Stimulated activated naive CD8-positive, alpha-beta T cell treated with anti-CD3 and anti-CD28 coated beads, Interleukin-15, amount 100 ng/mL, for 72 hours (primary cell): ENCODE data around the gene CSTB.
A peak's percentile ranks its signal among the peaks of the same experiment; 100 is the strongest.

Experiments used
- ATAC-seq: fragments of 150-1000 bp; cut with Tn5 transposase; 2 replicates; pipeline ENCODE4 v1.10.0; 2021; ENCODE audit warnings: mild to moderate bottlenecking, moderate library complexity
- DNase-seq, 2 donors: peaks; one replicate each; pipeline ENCODE4 v3.0.0; 2021 to 2022
- H3K27ac Mint-ChIP-seq, 2 donors: one replicate each; pipeline ENCODE4 v1.8.0; 2022; ENCODE audit warnings: mild to moderate bottlenecking in 2 of 2, mixed read lengths in 2 of 2, moderate library complexity in 2 of 2
- H3K27me3 Mint-ChIP-seq: one replicate; pipeline ENCODE4 v1.8.0; 2022; ENCODE audit warnings: mixed read lengths
- H3K4me1 Mint-ChIP-seq: one replicate; pipeline ENCODE4 v1.8.0; 2022; ENCODE audit warnings: mild to moderate bottlenecking, mixed read lengths
- H3K4me3 Mint-ChIP-seq, 2 donors: one replicate each; pipeline ENCODE4 v1.8.0; 2022; ENCODE audit warnings: mild to moderate bottlenecking in 2 of 2, mixed read lengths in 2 of 2, moderate library complexity in 1 of 2
- H3K9me3 Mint-ChIP-seq, 2 donors: one replicate each; pipeline ENCODE4 v1.8.0; 2022; ENCODE audit warnings: mixed read lengths in 2 of 2

The CSTB gene

DNA sequence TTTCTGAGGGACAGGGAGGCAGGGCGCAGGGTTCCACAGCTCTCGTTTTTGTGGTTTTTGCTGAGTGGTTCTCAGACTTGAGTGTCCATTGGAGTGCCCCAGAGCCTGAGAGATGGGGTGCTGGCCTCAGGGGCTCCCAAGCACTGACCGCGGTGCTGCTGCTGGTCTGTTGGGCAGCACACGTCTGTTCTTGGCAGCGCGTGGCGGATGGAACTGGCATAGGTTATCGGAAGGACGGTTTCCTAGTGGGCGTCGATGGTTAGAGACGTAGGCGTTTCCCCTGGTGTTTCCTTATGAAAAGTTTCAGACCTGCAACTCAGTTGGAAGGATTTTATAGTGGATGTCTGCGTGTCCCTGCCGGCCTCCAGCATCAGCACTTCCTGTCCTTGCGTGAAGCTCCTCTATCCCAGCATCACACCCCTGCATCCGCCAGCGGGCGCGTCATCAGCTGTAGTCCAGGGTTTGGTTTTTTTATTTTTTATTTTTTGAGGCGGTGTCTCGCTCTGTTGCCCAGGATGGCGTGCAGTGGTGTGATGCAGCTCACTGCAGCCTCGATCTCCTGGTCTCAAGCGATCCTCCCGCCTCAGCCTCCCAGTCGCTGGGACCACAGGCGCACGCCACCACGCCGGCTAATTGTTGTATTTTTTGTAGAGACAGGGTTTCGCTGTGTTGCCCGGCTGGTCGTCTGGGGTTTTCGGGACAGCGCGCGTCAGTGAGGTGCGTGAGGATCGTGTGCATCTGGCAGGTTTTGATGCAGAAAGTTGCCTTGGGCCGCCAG is 25.1 kb upstream of the CSTB start:
- DNase-seq = no peak
- H3K4me3 Mint-ChIP-seq = no peak overlapping the region
- peak overlapping the region in 1 of 2 donors; percentile 27 for H3K27ac Mint-ChIP-seq
- H3K27me3 Mint-ChIP-seq = no peaks in the 10 kb centered on the region
- ATAC-seq = no peak
- peaks cover 13% of the 10 kb centered on the region for H3K4me1 Mint-ChIP-seq
- H3K9me3 Mint-ChIP-seq = no peaks in the 10 kb centered on the region

DNA sequence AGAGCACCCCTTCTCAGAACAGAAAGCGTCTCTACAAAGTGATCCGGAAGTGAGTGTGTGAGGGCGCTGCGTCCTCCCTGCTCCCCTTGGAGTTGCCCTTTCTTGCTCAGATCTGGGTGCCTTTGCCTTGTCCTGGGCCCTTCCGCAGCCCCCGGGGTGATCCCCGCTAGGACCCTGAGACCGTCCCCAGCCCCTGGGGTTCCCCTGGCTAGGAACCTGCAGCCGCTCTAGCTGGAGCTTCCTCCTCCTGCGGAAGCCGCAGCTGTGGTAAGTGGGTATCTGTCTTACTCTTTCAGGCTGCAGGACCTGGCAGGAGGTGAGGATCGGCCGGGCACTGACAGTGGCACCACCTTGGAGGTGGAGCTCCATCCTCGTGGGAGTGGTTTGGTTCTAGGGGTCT is 24.5 kb upstream of the CSTB start:
- ATAC-seq (no peak), DNase-seq (no peak)
- H3K9me3 Mint-ChIP-seq = no peaks in the 10 kb centered on the region
- H3K4me3 Mint-ChIP-seq = no peak overlapping the region
- H3K27ac Mint-ChIP-seq = peak overlapping the region in 1 of 2 donors; percentile 74
- no peaks in the 10 kb centered on the region for H3K27me3 Mint-ChIP-seq
- H3K4me1 Mint-ChIP-seq = peaks cover 11% of the 10 kb centered on the region

DNA sequence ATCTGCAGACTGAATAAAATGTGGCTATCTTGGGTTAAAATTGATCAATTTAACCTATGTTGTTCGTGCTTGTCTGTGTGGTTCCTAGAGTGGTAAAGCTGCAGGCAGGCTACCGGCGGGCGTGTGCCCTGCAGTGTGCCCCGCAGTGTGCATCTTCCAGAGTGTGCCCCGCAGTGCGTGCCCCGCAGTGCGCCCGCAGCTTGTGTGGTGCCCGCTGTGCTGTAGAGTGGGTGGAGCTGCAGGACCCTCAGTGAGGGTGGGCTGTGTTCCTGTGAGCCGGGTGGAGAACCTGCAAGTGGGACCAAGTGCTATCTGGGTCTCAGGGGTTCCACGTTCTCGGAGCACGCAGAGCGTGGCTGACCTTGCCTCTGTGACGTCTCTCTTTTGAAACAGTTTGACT is 24.0 kb upstream of the CSTB start:
- H3K27ac Mint-ChIP-seq = peak overlapping the region in 1 of 2 donors; percentile 74
- no peak overlapping the region for H3K4me3 Mint-ChIP-seq

DNA sequence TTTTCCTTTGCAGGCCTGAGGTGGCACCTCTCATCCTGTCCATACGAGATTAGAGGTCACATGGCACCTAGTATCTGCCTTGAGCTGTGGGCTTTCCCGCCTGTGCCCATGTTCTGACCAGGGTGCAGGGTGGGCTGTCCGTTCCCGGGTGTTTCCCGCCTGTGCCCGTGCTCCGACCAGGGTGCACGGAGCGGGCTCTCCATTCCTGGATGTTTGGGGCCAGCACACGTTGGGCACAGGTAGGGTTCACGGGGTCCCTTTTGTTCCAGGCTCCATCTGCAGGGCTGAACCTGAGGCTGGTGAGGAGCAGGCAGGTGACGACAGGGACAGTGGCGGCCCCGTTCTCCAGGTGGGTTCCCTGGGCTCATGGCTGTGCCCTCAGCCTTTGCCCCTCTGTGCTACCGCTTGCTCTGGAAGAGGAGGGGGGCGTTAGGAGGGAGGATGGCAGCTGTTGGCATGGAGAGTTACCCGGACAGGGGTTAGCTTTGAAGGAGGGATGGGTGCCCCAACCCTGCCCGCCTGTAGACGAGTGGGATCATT is 23.3 kb upstream of the CSTB start:
- Mint-ChIP-seq H3K4me1 (peaks cover 19% of the 10 kb centered on the region), H3K27me3 (no peaks in the 10 kb centered on the region), H3K9me3 (no peaks in the 10 kb centered on the region), H3K27ac (no peak overlapping the region), H3K4me3 (no peak overlapping the region)
- DNase-seq = no peak
- ATAC-seq = no peak

More for the DNA sequence above, 24.0 kb upstream of the CSTB start:
- ATAC-seq (no peak), DNase-seq (no peak)
- Mint-ChIP-seq H3K9me3 (no peaks in the 10 kb centered on the region), H3K27me3 (no peaks in the 10 kb centered on the region), H3K4me1 (peaks cover 13% of the 10 kb centered on the region)

DNA sequence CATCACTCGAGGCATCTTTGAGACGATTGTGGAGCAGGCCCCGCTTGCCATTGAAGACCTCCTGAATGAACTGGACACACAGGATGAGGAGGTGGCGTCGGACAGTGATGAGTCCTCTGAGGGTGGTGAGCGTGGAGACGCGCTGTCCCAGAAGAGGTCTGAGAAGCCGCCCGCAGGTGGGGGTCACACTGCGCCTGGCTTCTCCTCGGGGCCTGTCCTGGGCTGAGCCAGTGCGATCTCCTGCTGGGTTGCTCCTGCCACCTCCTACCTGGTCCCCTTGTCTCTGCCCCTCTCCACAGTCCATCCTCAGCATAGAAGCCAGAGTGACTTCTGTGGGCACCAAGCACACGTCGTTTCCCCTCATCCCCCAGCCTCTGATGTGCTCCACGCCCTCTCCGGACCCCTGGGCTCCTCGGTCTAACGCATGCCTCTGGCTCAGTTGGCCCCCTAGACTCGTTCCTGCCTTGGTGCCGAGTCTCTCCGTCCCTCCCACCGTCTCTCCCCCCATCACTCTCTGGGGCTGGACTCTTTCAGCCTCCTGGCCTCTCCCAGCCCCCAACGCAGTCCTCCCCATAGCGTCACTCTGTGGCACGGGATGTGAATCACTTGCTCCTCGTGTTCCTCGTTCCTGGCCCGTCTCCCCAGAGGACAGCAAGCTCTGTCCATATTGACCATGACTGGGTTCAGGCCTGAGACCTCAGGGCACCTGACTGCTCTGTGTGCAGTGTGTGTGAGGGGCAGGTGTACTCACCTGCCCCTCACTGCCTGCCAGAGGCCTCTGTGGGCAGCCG is 22.0 kb upstream of the CSTB start:
- H3K4me3 Mint-ChIP-seq = no peak overlapping the region
- no peaks in the 10 kb centered on the region for H3K27me3 Mint-ChIP-seq
- H3K27ac Mint-ChIP-seq = peak overlapping the region in 1 of 2 donors; percentile 31
- no peaks in the 10 kb centered on the region for H3K9me3 Mint-ChIP-seq
- ATAC-seq (peak; percentile 40), DNase-seq (no peak)
- peaks cover 20% of the 10 kb centered on the region for H3K4me1 Mint-ChIP-seq

DNA sequence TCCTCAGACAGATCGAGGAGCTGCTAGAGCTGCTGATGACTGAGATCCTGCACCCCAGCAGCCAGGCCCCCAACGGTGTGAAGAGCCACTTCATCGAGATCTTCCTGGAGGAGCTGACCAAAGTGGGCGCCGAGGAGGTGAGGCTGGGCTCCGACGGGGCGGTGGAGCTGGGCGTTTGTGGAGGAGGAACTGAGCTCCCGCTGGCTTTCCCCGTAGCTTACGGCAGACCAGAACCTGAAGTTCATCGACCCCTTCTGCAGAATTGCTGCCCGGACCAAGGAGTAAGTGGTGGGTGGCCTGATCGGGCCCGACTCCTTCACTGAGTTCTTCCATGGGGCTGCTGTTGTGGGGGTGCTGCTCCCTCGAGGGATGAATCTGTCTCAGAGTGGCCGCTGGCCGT is 21.3 kb upstream of the CSTB start:
- no peak for DNase-seq
- no peaks in the 10 kb centered on the region for H3K27me3 Mint-ChIP-seq
- no peak overlapping the region for H3K4me3 Mint-ChIP-seq
- peaks cover 25% of the 10 kb centered on the region for H3K4me1 Mint-ChIP-seq
- no peaks in the 10 kb centered on the region for H3K9me3 Mint-ChIP-seq
- no peak for ATAC-seq
- H3K27ac Mint-ChIP-seq = no peak overlapping the region

DNA sequence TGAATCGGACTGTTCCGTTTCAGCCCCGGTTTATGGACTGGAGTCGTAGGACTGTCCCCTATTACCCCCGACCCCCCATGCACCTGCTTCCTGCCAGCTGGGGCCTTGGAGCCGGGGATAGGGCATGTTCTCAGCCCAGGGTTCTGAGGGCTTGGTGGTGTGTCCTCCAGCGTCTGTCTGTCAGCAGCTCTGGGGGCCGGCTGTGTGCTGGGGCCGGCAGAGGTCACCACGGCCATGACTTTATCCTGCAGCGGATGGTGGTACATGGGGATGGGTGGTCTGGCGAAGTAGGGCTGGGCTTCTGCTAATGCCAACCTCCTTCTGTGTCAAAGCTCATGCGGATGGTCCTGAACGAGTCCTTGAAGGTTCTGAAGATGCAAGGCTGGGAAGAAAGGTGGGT is 18.7 kb upstream of the CSTB start:
- Mint-ChIP-seq H3K4me1 (peaks cover 50% of the 10 kb centered on the region), H3K4me3 (no peak overlapping the region), H3K27me3 (no peaks in the 10 kb centered on the region), H3K9me3 (no peaks in the 10 kb centered on the region), H3K27ac (peak overlapping the region in 1 of 2 donors; percentile 49)
- DNase-seq = no peak
- no peak for ATAC-seq

DNA sequence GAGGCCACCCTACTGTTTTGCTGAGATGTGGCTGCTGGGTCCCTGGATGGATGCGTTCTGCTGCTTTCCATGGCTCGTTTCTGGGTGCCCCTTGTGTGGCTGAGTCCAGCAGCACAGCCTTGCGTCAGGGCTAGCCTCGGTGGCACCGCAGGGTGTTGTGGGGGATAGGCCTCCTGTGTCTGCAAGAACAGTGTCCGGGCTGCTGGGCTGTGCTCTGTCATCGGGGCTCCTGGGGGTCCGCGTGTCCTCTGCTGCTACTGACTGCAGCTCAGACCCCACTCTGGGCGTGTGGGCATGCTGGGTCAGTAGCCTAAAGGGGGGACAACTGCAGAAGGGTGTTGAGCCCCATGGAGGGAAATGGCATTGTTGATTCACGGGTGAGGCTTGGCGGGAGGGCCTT is 18.2 kb upstream of the CSTB start:
- Mint-ChIP-seq H3K27ac (peak overlapping the region in 1 of 2 donors; percentile 19), H3K27me3 (no peaks in the 10 kb centered on the region), H3K9me3 (no peaks in the 10 kb centered on the region), H3K4me1 (peaks cover 50% of the 10 kb centered on the region), H3K4me3 (no peak overlapping the region)
- ATAC-seq (no peak), DNase-seq (no peak)

DNA sequence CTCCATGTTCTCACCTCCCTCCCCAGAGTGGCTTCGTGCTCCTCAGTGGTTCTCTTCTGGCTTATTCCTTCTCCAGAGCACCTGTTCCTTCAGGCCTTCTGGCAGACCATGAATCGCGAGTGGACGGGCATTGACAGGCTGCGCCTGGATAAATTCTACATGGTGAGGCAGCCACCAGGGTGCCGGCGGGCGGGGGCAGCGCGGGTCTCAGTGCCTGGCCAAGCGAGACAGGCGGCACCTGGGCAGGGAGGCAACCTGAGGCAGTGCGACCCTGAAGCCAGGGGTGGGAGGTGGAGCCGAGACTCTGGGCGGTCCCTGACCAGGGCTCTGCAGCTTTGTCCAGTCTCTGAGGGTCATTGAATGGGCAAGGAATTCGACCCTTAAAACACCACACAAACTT is 17.1 kb upstream of the CSTB start:
- H3K27me3 Mint-ChIP-seq = no peaks in the 10 kb centered on the region
- DNase-seq (no peak), ATAC-seq (no peak)
- H3K27ac Mint-ChIP-seq = no peak overlapping the region
- H3K9me3 Mint-ChIP-seq = no peaks in the 10 kb centered on the region
- no peak overlapping the region for H3K4me3 Mint-ChIP-seq
- H3K4me1 Mint-ChIP-seq = peaks cover 50% of the 10 kb centered on the region

DNA sequence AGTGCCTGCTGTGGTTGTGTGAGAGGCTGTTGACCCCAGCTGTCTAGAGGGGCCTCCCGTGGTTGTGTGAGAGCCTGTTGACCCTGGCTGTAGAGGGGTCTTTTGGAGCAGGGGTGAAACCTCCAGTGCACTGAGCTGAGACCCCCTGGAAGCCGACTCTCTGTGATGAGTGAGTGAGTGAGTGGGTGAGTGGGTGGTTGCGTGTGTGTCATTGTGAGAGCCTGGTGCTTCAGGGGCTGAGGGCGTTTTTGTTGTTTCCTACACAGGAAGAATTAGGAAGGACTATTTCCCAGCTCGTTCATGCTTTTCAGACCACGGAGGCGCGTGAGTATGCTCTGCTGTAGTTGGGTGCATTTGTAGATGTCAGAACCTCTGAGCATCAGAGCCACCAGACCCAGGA is 16.3 kb upstream of the CSTB start:
- DNase-seq (no peak), ATAC-seq (no peak)
- H3K27me3 Mint-ChIP-seq = no peaks in the 10 kb centered on the region
- peak overlapping the region in 1 of 2 donors; percentile 53 for H3K4me3 Mint-ChIP-seq
- H3K27ac Mint-ChIP-seq = peak overlapping the region in 1 of 2 donors; percentile 44
- H3K4me1 Mint-ChIP-seq = peaks cover 50% of the 10 kb centered on the region
- no peaks in the 10 kb centered on the region for H3K9me3 Mint-ChIP-seq

DNA sequence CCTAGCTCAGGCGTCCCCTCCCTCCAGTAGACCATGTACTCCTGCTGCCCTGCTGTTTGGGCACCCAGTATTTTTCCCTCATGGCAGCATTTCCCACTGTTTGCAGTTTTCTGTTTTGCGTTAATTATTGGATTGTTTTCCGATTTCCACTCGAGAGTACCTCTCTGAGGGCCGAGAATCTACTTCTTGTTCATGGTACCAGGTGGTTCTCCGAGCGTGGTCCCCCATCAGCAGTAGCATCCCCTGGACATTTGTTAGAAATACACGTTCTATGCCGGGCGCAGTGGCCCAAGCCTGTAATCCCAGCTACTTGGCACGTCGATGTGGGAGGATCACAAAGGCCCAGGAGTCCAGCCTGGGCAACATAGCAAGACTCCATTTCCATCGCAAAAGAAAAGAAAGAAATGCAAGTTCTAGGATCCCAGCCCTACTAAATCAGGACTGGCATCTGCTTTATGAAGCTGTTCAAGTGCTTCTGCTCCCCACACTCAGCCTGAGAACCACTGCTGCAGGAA is 14.0 kb upstream of the CSTB start:
- H3K4me1 Mint-ChIP-seq = peaks cover 47% of the 10 kb centered on the region
- no peaks in the 10 kb centered on the region for H3K27me3 Mint-ChIP-seq
- DNase-seq (no peak), ATAC-seq (no peak)
- H3K4me3 Mint-ChIP-seq = peak overlapping the region; percentile 95 to 99
- peak overlapping the region; percentile 88 to 99 for H3K27ac Mint-ChIP-seq
- H3K9me3 Mint-ChIP-seq = no peaks in the 10 kb centered on the region

DNA sequence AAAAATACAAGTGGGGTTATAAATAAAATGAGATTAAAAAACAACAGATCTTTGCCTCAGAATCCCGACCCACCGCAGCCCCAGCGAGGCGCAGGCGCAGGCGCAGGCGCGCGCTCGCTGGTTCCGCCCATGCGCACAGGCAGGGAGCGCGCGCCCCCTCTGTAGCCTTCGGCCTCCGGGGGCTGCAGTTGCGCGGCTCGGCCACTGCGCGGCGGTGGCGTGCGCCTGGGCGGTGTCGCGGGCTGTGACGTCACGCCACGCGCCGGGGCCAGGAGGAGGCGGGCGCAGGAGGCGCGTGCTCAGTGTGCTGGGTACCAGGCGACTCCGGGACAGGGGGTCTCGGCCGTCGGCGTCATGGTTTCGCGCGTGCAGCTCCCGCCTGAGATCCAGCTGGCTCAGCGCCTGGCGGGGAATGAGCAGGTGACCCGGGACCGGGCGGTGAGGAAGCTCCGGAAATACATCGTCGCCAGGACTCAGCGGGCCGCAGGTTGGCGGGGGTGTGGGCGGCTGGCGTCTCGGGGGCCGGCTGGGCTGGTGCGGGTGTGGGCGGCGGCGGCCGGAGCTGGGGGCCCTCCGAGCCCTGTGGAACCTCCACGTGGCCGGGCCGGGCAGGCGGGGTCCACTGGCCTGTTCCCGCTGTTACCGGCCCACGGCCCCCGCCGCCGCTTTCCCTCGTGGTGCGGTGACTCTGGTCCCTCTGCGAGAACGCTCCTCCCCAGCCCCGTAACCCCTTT is 13.3 kb upstream of the CSTB start, which contains the start of gene RRP1:
Gene RRP1, plus strand, starts transcription at position 302 of the 734 bp plus-strand sequence. Its CDS starts 53 bp downstream, at position 355.
- Mint-ChIP-seq H3K4me3 (peak within 1 kb of the TSS; percentile 95 to 99), H3K27ac (peak within 1 kb of the TSS; percentile 98 to 99), H3K4me1 (peaks cover 42% of the 10 kb centered on the region), H3K27me3 (no peaks in the 10 kb centered on the region), H3K9me3 (no peaks in the 10 kb centered on the region)
- ATAC-seq = peak; percentile 92
- peak; percentile 94 to 99 for DNase-seq

DNA sequence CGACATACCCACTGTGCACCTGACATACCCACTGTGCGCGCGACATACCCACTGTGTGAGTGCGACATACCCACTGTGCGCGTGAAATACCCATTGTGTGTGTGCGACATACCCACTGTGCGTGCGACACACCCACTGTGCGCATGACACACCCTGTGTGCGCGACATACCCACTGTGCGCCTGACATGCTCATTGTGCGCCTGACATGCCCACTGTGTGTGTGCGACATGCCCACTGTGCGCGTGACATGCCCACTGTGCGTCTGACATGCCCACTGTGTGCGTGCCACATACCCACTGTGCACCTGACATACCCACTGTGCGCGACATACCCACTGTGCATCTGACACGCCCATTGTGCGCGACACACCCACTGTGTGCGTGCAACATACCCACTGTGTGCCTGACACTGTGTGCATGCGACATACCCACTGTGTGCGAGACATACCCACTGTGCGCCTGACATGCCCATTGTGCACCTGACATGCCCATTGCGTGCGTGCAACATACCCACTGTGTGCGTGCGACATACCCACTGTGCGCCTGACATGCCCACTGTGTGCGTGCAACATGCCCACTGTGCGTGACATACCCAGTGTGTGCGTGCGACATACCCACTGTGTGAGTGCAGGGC is 10.8 kb upstream of the CSTB start:
- H3K27ac Mint-ChIP-seq = no peak overlapping the region
- H3K4me1 Mint-ChIP-seq = peaks cover 41% of the 10 kb centered on the region
- no peak for DNase-seq
- H3K27me3 Mint-ChIP-seq = no peaks in the 10 kb centered on the region
- no peaks in the 10 kb centered on the region for H3K9me3 Mint-ChIP-seq
- H3K4me3 Mint-ChIP-seq = no peak overlapping the region
- no peak for ATAC-seq

DNA sequence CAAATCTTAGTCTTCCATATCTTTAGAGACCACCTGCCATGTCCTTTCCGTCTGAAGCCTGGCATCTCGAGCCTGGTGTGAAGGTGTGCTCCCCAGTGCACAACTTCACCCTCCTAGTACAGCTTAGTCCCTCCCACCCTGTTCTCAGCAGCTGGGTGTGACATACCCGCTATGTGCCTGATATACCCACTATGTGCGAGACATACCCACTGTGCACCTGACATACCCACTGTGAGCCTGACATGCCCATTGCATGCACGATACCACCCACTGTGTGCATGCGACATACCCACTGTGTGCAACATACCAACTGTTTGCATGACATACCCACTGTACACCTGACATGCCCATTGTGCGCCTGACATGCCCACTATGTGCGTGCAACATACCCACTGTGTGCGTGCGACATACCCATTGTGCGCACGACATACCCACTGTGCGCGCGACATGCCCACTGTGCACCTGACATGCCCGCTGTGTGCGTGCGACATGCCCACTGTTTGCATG is 10.2 kb upstream of the CSTB start:
- Mint-ChIP-seq H3K4me1 (peaks cover 40% of the 10 kb centered on the region), H3K27ac (no peak overlapping the region)
- no peak for DNase-seq

DNA sequence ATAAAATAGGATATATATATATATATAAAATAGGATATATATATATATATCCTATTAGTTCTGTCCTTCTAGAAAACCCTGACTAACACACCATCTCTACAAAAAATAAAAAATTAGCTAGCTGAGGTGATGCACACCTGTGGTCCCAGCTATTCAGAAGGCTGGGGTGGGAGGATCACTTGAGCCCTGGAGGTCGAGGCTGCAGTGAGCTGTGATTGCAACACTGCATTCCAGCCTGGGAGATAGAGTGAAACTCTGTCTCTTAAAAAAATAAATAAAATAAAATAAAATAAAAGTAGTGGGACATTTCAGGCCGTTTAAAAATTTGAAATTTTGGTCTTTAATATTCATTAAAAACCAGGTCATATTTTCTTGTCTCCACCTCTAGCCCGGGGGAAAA is 9.0 kb upstream of the CSTB start:
- no peaks in the 10 kb centered on the region for H3K27me3 Mint-ChIP-seq
- H3K4me1 Mint-ChIP-seq = peaks cover 27% of the 10 kb centered on the region
- H3K27ac Mint-ChIP-seq = no peak overlapping the region
- H3K9me3 Mint-ChIP-seq = no peaks in the 10 kb centered on the region
- no peak overlapping the region for H3K4me3 Mint-ChIP-seq
- ATAC-seq (no peak), DNase-seq (no peak)

More for the DNA sequence above, 10.2 kb upstream of the CSTB start:
- peak; percentile 14 for ATAC-seq
- Mint-ChIP-seq H3K4me3 (no peak overlapping the region), H3K9me3 (no peaks in the 10 kb centered on the region), H3K27me3 (no peaks in the 10 kb centered on the region)
